NCI-H2196 (cell line): ENCODE data around the gene STK31.
"Not testable (repeated sequence)": the region's sequence is repeated elsewhere in the genome, so short reads cannot be mapped to it uniquely, and the experiment has no call there.

Experiments
- DNase-seq: peaks from one replicate; lab custom pipeline; 2025; ENCODE audit not compliant: unreplicated experiment; lab: John Stamatoyannopoulos, UW

The STK31 gene

GRCh38 chr7:23712368-23713284 lies 2.6 kb downstream of the STK31 start:
- peak; percentile 56 for DNase-seq

DNA sequence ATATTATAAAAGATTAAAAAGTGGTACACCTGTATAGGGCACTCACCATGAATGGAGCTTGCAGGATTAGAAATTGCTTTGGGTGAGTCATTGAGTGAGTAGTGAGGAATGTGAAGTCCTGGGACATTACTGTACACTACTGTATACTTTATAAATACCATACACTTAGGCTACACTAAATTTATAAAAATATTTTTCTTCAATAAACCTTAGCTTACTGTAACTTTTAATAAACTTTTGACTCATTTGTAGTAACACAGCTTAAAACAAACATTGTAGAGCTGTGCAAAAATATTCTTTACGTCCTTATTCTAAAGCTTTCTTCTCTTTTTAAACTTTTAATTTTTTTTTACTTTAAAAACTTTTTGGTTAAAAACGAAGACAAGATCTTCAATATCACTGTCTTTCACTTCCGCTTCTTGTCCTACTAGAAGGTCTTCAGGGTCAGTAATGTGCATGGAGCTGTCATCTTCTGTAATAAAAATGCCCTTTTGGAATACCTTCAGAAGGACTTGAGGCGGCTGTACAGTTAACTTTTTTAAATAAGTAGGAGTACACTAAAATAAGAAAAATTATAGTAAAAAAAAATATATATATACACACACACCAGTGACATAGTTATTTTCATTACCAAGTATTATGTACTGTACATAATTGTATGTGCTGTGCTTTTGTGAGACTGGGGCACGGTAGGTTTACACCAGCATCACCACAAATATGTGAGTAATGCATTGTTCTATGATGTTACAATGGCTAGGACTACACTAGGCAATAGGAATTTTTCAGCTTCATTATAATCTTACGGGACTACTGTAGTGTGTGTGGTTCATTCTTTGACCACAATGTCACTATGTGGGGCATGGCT lies 3.5 kb downstream of the STK31 start:
- no peak for DNase-seq

GRCh38 chr7:23714150-23714464 lies 4.1 kb downstream of the STK31 start:
- no peak for DNase-seq

DNA sequence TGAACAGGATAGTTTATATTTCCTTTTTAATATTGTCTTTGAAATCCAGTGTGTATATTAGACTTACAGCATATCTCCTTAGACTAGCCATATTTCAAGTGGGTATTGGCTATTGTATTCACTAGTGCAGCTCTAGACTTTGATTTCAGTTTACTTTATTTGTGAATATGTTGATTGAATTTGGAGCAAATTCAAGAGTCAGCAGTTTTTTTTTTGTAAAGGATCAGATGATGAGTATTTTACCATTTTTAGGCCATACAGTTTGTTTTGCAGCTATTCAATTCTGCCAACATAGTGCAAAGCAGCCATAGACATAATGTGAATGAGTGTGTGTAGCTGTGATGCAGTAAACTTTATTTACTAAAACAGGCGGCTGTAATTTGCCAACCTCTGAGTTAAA lies 4.6 kb downstream of the STK31 start:
- DNase-seq = no peak

- DNase-seq = no peak
These were observed 5.1 kb downstream of the STK31 start for GRCh38 chr7:23715099-23715498.

DNA sequence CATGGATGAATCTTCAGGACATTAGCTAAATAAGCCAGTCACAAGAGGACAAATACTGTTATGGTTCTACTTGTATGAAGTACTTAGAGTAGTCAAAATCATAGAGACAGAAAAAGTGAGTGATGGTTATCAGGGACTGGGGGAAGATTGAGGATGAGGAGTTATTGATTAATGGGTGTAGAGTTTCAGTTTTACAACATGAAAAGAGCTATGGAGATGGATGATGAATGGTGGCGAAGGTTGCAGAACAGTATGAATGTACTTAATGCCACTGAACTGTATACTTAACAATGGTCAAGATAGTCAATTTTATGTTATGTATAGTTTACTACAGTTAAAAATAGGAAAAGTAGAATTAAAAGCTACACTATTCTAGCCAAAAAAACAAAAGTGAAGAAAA lies 7.8 kb downstream of the STK31 start:
- DNase-seq = no peak

GRCh38 chr7:23721456-23721855 lies 11.4 kb downstream of the STK31 start:
- no peak for DNase-seq

DNA sequence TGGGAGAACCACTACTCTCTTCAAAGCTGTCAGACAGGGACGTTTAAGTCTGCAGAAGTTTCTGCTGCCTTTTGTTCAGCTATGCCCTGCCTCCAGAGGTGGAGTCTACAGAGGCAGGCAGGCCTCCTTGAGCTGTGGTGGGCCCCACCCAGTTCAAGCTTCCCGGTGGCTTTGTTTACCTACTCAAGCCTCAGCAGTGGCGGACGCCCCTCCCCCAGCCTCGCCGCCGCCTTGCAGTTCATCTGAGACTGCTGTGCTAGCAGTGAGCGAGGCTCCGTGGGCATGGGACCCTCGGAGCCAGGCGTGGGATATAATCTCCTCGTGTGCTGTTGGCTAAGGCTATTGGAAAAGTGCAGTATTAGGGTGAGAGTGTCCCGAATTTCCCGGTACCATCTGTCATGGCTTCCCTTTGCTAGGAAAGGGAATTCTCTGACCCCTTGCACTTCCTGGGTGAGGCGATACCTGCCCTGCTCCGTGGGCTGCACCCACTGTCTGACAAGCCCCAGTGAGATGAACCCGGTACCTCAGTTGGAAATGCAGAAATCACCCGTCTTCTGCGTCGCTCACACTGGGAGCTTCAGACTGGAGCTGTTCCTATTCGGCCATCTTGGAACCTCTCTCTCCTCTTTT lies 12.7 kb downstream of the STK31 start:
- not testable (repeated sequence) for DNase-seq

DNA sequence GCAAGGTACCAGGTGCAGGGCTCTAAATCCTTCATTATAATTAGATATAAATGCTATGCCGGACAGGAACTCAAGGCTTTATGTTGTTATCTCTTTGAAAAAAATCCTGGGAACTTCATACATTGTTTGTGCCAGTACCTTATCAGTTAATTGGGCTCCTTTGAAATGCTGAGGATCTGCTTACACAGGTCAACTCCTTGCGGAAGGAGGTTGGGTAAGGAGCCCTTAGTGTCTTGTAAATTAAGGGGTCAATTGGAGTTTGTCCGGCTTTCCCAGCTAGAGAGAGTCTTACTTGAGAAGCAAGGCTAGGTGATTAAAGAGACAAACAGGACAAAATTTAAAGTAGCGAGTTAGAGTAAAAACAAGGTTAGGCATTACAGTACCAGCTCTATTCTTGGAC lies 14.1 kb downstream of the STK31 start:
- DNase-seq = not testable (repeated sequence)

DNA sequence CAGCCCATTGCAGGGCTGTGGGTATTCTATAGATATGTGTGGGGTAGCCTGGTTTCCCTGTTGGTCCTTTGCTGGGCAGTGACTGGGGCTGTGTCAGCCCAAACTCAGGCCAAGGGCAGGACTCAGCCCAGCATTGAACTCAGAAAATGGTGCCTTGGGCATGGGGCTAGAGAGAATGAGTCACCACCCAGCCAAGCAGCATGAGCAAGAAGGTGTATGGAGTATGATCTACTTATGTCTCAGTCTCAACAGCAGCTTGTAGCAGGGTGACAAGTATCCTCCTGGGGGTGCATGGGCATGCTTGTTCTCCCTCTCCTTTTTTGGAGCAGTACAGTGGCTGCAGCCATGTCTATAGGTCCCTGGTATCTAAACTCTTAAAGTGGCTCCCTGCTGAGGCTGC lies 32.0 kb downstream of the STK31 start:
- DNase-seq = no peak

- DNase-seq = no peak
These were observed 33.2 kb downstream of the STK31 start for GRCh38 chr7:23743226-23743625.

- DNase-seq = no peak
These were observed 36.6 kb downstream of the STK31 start for GRCh38 chr7:23746629-23747028.

- DNase-seq = no peak
These were observed 41.8 kb downstream of the STK31 start for GRCh38 chr7:23751852-23752251.

DNA sequence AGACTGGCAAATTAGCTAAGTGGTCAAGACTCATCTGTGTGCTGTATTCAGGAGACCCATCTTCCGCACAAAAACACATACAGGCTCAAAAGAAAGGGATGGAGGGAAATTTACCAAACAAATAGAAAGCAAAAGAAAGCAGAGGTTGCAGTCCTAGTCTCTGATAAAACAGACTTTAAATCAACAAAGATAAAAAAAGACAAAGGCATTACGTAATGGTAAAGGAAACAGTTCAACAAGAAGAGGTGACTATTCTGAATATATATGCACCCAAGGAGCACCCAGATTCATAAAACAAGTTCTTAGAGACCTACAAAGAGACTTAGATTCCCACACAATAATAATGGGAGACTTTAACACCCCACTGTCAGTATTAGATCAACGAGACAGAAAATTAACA lies 48.8 kb downstream of the STK31 start:
- not testable (repeated sequence) for DNase-seq

- peak; percentile 34 for DNase-seq
These were observed 49.8 kb downstream of the STK31 start for GRCh38 chr7:23759671-23760391.

DNA sequence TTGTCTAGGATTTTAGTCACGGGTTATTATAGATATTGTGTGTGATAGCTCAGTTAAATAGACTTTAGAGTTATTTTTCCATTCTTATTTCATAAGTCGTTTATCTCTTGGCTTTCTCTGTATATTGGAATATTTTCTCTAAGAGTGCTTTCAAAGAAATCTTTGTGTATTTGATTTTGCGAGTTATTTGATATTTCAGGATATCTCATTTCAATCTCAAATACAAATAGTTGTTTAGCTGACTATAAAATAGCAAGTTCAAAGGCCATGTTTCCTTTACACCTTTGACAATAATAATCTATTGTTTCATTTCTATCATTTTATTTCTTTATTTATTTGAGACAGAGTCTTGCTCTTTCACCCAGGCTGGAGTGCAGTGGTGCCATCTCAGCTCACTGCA lies 55.9 kb downstream of the STK31 start:
- no peak for DNase-seq

DNA sequence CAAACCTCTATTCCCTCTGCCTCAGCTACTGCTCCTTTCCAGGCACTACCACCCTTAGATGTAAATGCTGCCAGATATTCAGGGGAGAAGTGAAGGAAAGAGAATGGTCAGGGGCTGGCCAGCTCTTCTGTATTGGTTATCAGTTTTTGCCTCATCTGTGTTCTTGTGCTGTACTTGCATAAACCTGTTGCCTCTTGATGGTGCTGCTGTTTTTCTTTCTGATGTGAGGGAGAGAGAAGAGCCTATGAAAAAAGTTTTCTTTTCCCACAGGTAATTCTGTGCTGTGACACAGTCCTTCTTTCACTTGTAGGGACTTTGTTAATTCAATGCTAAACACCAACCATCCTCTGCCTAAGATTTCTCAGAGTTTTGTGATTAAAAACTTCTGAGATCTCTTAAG lies 57.5 kb downstream of the STK31 start:
- DNase-seq = no peak

DNA sequence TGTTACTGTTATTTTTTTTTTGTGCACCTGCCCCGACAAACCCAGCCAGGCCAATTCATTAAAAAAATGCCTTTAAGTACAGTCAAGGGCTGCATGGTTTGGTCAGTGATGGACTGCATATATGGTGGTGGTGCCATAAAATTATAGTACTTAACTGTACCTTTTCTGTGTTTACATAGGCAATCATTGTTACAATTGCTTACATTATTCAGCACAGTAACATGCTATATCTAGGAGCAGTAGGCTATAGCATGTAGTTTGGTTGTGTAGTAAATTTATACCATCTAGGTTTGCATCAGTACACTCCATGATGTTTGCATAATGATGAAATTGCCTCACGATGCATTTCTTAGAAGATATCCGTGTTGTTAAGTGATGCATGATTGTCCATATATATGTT lies 58.0 kb downstream of the STK31 start:
- DNase-seq = no peak

- DNase-seq = not testable (repeated sequence)
These were observed 69.3 kb downstream of the STK31 start for GRCh38 chr7:23779185-23779800.

GRCh38 chr7:23783115-23783514 lies 73.1 kb downstream of the STK31 start:
- DNase-seq = no peak

DNA sequence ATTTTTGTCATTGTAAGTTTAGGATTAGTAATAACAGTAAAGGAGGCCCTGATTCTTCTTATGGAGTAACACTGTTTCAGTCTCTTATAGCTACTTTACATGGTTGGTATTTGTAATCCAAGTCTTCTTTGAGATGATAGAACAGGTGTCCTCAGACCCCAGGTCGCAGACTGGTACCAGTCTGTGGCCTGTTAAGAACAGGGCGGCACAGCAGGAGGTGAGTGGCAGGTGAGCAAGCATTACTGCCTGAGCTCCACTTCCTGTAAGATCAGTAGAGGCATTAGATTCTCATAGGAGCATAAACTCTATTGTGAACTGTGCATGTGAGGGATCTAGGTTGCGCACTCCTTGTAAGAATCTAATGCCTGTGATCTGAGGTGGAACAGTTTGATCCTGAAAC lies 77.3 kb downstream of the STK31 start:
- DNase-seq = no peak
